HG03460 (cell line): ENCODE results near the gene WASF2.
"Not testable (repeated sequence)": the region's sequence is repeated elsewhere in the genome, so short reads cannot be mapped to it uniquely, and the experiment has no call there.

Source experiments
- ATAC-seq: cut with Tn5 transposase; IDR thresholded peaks from one replicate; pipeline ENCODE4 v1.9.1; 2021; ENCODE audit not compliant: unreplicated experiment

Gene WASF2

GRCh38 chr1:27489973-27490741 is at the start of gene WASF2:
WASF2 (minus strand) TSS chr1:27490167; CDS start chr1:27428890, 61,277 bp downstream.
- ATAC-seq, result peak; percentile 72

- no peak for ATAC-seq
These were observed 48.8 kb upstream of the WASF2 start for GRCh38 chr1:27538793-27539192.

- ATAC-seq, result not testable (repeated sequence)
These were observed 48.3 kb upstream of the WASF2 start for GRCh38 chr1:27538305-27538676.

- ATAC-seq, result no peak
These were observed 46.8 kb upstream of the WASF2 start for GRCh38 chr1:27536767-27537166.

- ATAC-seq, result no peak
These were observed 46.2 kb upstream of the WASF2 start for GRCh38 chr1:27536010-27536757.

GRCh38 chr1:27535386-27535785 is 45.4 kb upstream of the WASF2 start:
- no peak for ATAC-seq

- no peak for ATAC-seq
These were observed 42.2 kb upstream of the WASF2 start for GRCh38 chr1:27531959-27532685.

GRCh38 chr1:27530192-27530591 is 40.2 kb upstream of the WASF2 start:
- ATAC-seq, result no peak

- no peak for ATAC-seq
These were observed 39.7 kb upstream of the WASF2 start for GRCh38 chr1:27529704-27530018.

- ATAC-seq, result no peak
These were observed 39.1 kb upstream of the WASF2 start for GRCh38 chr1:27528818-27529703.

GRCh38 chr1:27527890-27528817 is 38.2 kb upstream of the WASF2 start:
- ATAC-seq, result no peak

- ATAC-seq, result no peak
These were observed 37.4 kb upstream of the WASF2 start for GRCh38 chr1:27527223-27527889.

GRCh38 chr1:27526569-27527222 is 36.7 kb upstream of the WASF2 start:
- no peak for ATAC-seq

- ATAC-seq, result no peak
These were observed 35.6 kb upstream of the WASF2 start for GRCh38 chr1:27525296-27526272.

- no peak for ATAC-seq
These were observed 33.5 kb upstream of the WASF2 start for GRCh38 chr1:27523337-27524020.

GRCh38 chr1:27522432-27523336 is 32.7 kb upstream of the WASF2 start:
- ATAC-seq, result no peak
